Central memory CD8-positive, alpha-beta T cell (primary cell): ENCODE data around the gene C5orf52.
"Not testable (repeated sequence)": the region's sequence is repeated elsewhere in the genome, so short reads cannot be mapped to it uniquely, and the experiment has no call there.

Source experiments
- ATAC-seq: fragments of 150-1000 bp; cut with Tn5 transposase; replicated peaks from 2 replicates; pipeline ENCODE4 v1.10.0; 2022; ENCODE audit warnings: mild to moderate bottlenecking, moderate FRiP score, moderate number of reproducible peaks; ENCODE audit not compliant: poor library complexity, severe bottlenecking; ENCODE audit errors: extremely low read depth
- DNase-seq, 2 donors: peaks; one replicate each; pipeline ENCODE4 v3.0.0; 2021; ENCODE audit warnings: low spot score in 2 of 2
- H3K27ac Mint-ChIP-seq: one replicate; pipeline ENCODE4 v1.8.0; 2022; ENCODE audit warnings: low read depth, mild to moderate bottlenecking, moderate library complexity, mixed read lengths
- H3K27me3 Mint-ChIP-seq: one replicate; pipeline ENCODE4 v1.8.0; 2022; ENCODE audit warnings: mixed read lengths
- H3K36me3 Mint-ChIP-seq: one replicate; pipeline ENCODE4 v1.8.0; 2022; ENCODE audit warnings: mild to moderate bottlenecking, moderate library complexity, mixed read lengths; ENCODE audit not compliant: insufficient read depth
- H3K4me1 Mint-ChIP-seq: one replicate; pipeline ENCODE4 v1.8.0; 2022; ENCODE audit warnings: mixed read lengths
- H3K4me3 Mint-ChIP-seq: one replicate; pipeline ENCODE4 v1.8.0; 2022; ENCODE audit warnings: mild to moderate bottlenecking, moderate library complexity, mixed read lengths
- H3K9me3 Mint-ChIP-seq: one replicate; pipeline ENCODE4 v1.8.0; 2022; ENCODE audit warnings: mixed read lengths

Gene C5orf52

GRCh38 chr5:157713830-157714595, 42.7 kb downstream of the C5orf52 start:
- Mint-ChIP-seq H3K27ac (no peak overlapping the region), H3K36me3 (peaks cover 1% of the 10 kb centered on the region), H3K4me1 (peaks cover 10% of the 10 kb centered on the region), H3K27me3 (no peaks in the 10 kb centered on the region), H3K9me3 (no peaks in the 10 kb centered on the region), H3K4me3 (no peak overlapping the region)
- DNase-seq (no peak), ATAC-seq (no peak)

- H3K36me3 Mint-ChIP-seq = peaks cover 1% of the 10 kb centered on the region
- no peaks in the 10 kb centered on the region for H3K9me3 Mint-ChIP-seq
- H3K4me3 Mint-ChIP-seq = no peak overlapping the region
- no peak overlapping the region for H3K27ac Mint-ChIP-seq
- DNase-seq = no peak
- H3K27me3 Mint-ChIP-seq = no peaks in the 10 kb centered on the region
- no peak for ATAC-seq
- H3K4me1 Mint-ChIP-seq = peaks cover 10% of the 10 kb centered on the region
These were observed 43.2 kb downstream of the C5orf52 start for GRCh38 chr5:157714596-157714864.

GRCh38 chr5:157718519-157718918, 47.2 kb downstream of the C5orf52 start:
- H3K4me1 Mint-ChIP-seq = peaks cover 10% of the 10 kb centered on the region
- H3K4me3 Mint-ChIP-seq = no peak overlapping the region
- no peaks in the 10 kb centered on the region for H3K9me3 Mint-ChIP-seq
- DNase-seq = no peak
- no peaks in the 10 kb centered on the region for H3K27me3 Mint-ChIP-seq
- peaks cover 1% of the 10 kb centered on the region for H3K36me3 Mint-ChIP-seq
- ATAC-seq = no peak
- no peak overlapping the region for H3K27ac Mint-ChIP-seq

- no peak for ATAC-seq
- H3K27ac Mint-ChIP-seq = no peak overlapping the region
- H3K4me1 Mint-ChIP-seq = peaks cover 10% of the 10 kb centered on the region
- peaks cover 1% of the 10 kb centered on the region for H3K36me3 Mint-ChIP-seq
- H3K4me3 Mint-ChIP-seq = no peak overlapping the region
- H3K27me3 Mint-ChIP-seq = no peaks in the 10 kb centered on the region
- no peak for DNase-seq
- H3K9me3 Mint-ChIP-seq = no peaks in the 10 kb centered on the region
These were observed 47.9 kb downstream of the C5orf52 start for GRCh38 chr5:157719245-157719644.

- ATAC-seq = no peak
- no peaks in the 10 kb centered on the region for H3K27me3 Mint-ChIP-seq
- no peaks in the 10 kb centered on the region for H3K9me3 Mint-ChIP-seq
- no peak overlapping the region for H3K27ac Mint-ChIP-seq
- DNase-seq = no peak
- no peak overlapping the region for H3K4me3 Mint-ChIP-seq
- H3K36me3 Mint-ChIP-seq = peaks cover 1% of the 10 kb centered on the region
- peaks cover 10% of the 10 kb centered on the region for H3K4me1 Mint-ChIP-seq
These were observed 49.8 kb downstream of the C5orf52 start for GRCh38 chr5:157721159-157721558.

GRCh38 chr5:157722895-157723294, 51.6 kb downstream of the C5orf52 start:
- not testable (repeated sequence) for H3K9me3 Mint-ChIP-seq, H3K4me3 Mint-ChIP-seq, ATAC-seq, H3K27me3 Mint-ChIP-seq, H3K27ac Mint-ChIP-seq, H3K4me1 Mint-ChIP-seq, H3K36me3 Mint-ChIP-seq, DNase-seq

GRCh38 chr5:157726607-157727006, 55.3 kb downstream of the C5orf52 start:
- not testable (repeated sequence) for ATAC-seq, H3K27me3 Mint-ChIP-seq

GRCh38 chr5:157727858-157728257, 56.5 kb downstream of the C5orf52 start:
- ATAC-seq = not testable (repeated sequence)
- peaks cover 22% of the 10 kb centered on the region for H3K4me1 Mint-ChIP-seq

More at GRCh38 chr5:157726607-157727006, 55.3 kb downstream of the C5orf52 start:
- DNase-seq, H3K36me3 Mint-ChIP-seq, H3K9me3 Mint-ChIP-seq, H3K27ac Mint-ChIP-seq, H3K4me3 Mint-ChIP-seq: not testable (repeated sequence)
- H3K4me1 Mint-ChIP-seq = peaks cover 12% of the 10 kb centered on the region

More at GRCh38 chr5:157727858-157728257, 56.5 kb downstream of the C5orf52 start:
- DNase-seq, H3K27ac Mint-ChIP-seq, H3K9me3 Mint-ChIP-seq, H3K4me3 Mint-ChIP-seq, H3K36me3 Mint-ChIP-seq, H3K27me3 Mint-ChIP-seq: not testable (repeated sequence)
